K562 (cell line): Measurements from ENCODE around the gene CDH8. TPM values are rescaled to one million over a fixed set of nuclear protein-coding genes. Genes with fewer than 3 reads are reported as not detected.

ENCODE experiments used
- ATAC-seq: fragments of 200-7000 bp; cut with Tn5 transposase; 3 replicates; pipeline ENCODE4 v1.9.1; 2020; ENCODE audit warnings: moderate library complexity
- BruUV-seq: library from RNA; stranded (reverse); fragments of 400-500 nt; replicated peaks from 2 replicates; lab custom pipeline; 2021; lab: Mats Ljungman, UMichigan
- CTCF ChIA-PET: fragments of 300-600 bp; formaldehyde crosslinking; extraction: SDS; loops from one replicate; lab custom pipeline; 2021; ENCODE audit warnings: low intra/inter-chr PET ratio; lab: Yijun Ruan, JAX
- POLR2A ChIA-PET: fragments of 300-600, 350-650 bp; sonication (Branson Sonifier 250); formaldehyde crosslinking; extraction: SDS; loops from one replicate; lab custom pipeline; 2021; ENCODE audit warnings: antibody characterized with exemption, inconsistent platforms; lab: Yijun Ruan, JAX
- DNase-seq, 4 experiments: peaks; one replicate each; pipeline versions ENCODE4 v3.0.0 to v3.0.0-alpha.2; 2011 to 2018; ENCODE audit warnings: low spot score in 3 of 4, mixed read lengths in 3 of 4; ENCODE audit errors: extremely low read depth in 1 of 4
- FAIRE-seq: peaks from 2 replicates; lab custom pipeline; 2011; peaks lifted over from hg19 to GRCh38; lab: Jason Lieb, UNC
- H2AFZ ChIP-seq: 2 replicates; pipeline ENCODE4 v1.6.0; 2011; ENCODE audit warnings: low read depth, low read length, control low read depth, inconsistent platforms
- H3K27ac ChIP-seq: fragments of 200-600 bp; 3 replicates; pipeline ENCODE4 v1.8.0; 2011; ENCODE audit warnings: low read depth, mild to moderate bottlenecking, control low read depth, inconsistent platforms, low read length, moderate library complexity, mixed read lengths; ENCODE audit errors: extremely low read depth
- H3K27me3 ChIP-seq, 2 experiments: fragments of 300-600 bp in 1 of 2; 2 replicates in 1 of 2; 3 replicates in 1 of 2; pipeline versions ENCODE4 v1.6.0 to v1.8.0; 2011; ENCODE audit warnings: inconsistent platforms in 2 of 2, low read length in 2 of 2, mild to moderate bottlenecking in 1 of 2, mixed read lengths in 1 of 2, moderate library complexity in 1 of 2; ENCODE audit not compliant: control insufficient read depth in 2 of 2, insufficient read depth in 2 of 2
- H3K36me3 ChIP-seq: fragments of 300-600 bp; 3 replicates; pipeline ENCODE4 v1.8.0; 2011; ENCODE audit warnings: mild to moderate bottlenecking, low read length, inconsistent platforms; ENCODE audit not compliant: control insufficient read depth, insufficient read depth
- H3K4me1 ChIP-seq, 2 experiments: fragments of 200-600 bp in 1 of 2; replicated peaks in 1 of 2; 2 replicates in 1 of 2; 3 replicates in 1 of 2; pipeline versions ENCODE4 v1.5.1 to v1.8.0; 2011; ENCODE audit warnings: inconsistent platforms in 2 of 2, low read length in 2 of 2, mild to moderate bottlenecking in 1 of 2, mixed read lengths in 1 of 2, moderate library complexity in 1 of 2; ENCODE audit not compliant: control insufficient read depth in 2 of 2, insufficient read depth in 2 of 2
- H3K4me2 ChIP-seq: 2 replicates; pipeline ENCODE4 v1.6.1; 2011; ENCODE audit warnings: low read length, control low read depth, inconsistent platforms, mixed read lengths; ENCODE audit not compliant: insufficient read depth
- H3K4me3 ChIP-seq: fragments of 200-600 bp; sonication (generic), shearing (Covaris generic); 2 replicates; pipeline ENCODE4 v1.5.1; 2016; ENCODE audit warnings: control low read depth, inconsistent platforms
- H3K79me2 ChIP-seq: fragments of 200-600 bp; 3 replicates; pipeline ENCODE4 v1.8.0; 2011; ENCODE audit warnings: low read length, inconsistent platforms; ENCODE audit not compliant: control insufficient read depth, insufficient read depth
- H3K9ac ChIP-seq, 2 experiments: 2 replicates each; pipeline versions ENCODE4 v1.6.0 to v1.6.1; 2011; ENCODE audit warnings: low read depth in 2 of 2, low read length in 2 of 2, control low read depth in 1 of 2, inconsistent platforms in 1 of 2, mild to moderate bottlenecking in 1 of 2, mixed read lengths in 1 of 2; ENCODE audit not compliant: insufficient read depth in 1 of 2
- H3K9me1 ChIP-seq: one replicate; pipeline ENCODE4 v1.6.0; 2011; ENCODE audit warnings: inconsistent platforms, mild to moderate bottlenecking, low read length, moderate library complexity; ENCODE audit not compliant: control insufficient read depth, insufficient read depth
- H3K9me3 ChIP-seq: replicated peaks from 2 replicates; pipeline ENCODE4 v1.5.1; 2011; ENCODE audit warnings: low read depth, low read length, inconsistent platforms; ENCODE audit not compliant: control insufficient read depth, insufficient read depth
- H4K20me1 ChIP-seq: replicated peaks from 2 replicates; pipeline ENCODE4 v1.6.1; 2011; ENCODE audit warnings: low read length, inconsistent platforms, mixed read lengths; ENCODE audit not compliant: control insufficient read depth, insufficient read depth
- ARID2 ChIP-seq: fragments of 450-650 bp; IDR thresholded peaks from 2 replicates; pipeline ENCODE4 v1.6.1; 2017; ENCODE audit warnings: antibody characterized with exemption, mild to moderate bottlenecking
- ARID3A ChIP-seq: IDR thresholded peaks from 2 replicates; pipeline ENCODE4 v1.6.1; 2012; ENCODE audit warnings: low read depth, low read length, improper control_type of control experiment, borderline replicate concordance
- ARID3B ChIP-seq: fragments of 250-450 bp; sonication (Bioruptor Pico); IDR thresholded peaks from 2 replicates; pipeline ENCODE4 v1.4.0; 2020; ENCODE audit warnings: borderline replicate concordance
- C11orf30 ChIP-seq: fragments of 450-650 bp; IDR thresholded peaks from 2 replicates; pipeline ENCODE4 v1.6.1; 2016; ENCODE audit warnings: low read depth, mild to moderate bottlenecking
- CBFA2T3 ChIP-seq: fragments of 450-650 bp; IDR thresholded peaks from 2 replicates; pipeline ENCODE4 v1.6.1; 2017
- ELF2 ChIP-seq: fragments of 250-450 bp; sonication (Bioruptor Pico); IDR thresholded peaks from 2 replicates; pipeline ENCODE4 v1.5.0; 2021; ENCODE audit warnings: mild to moderate bottlenecking
- FOXJ3 ChIP-seq: sonication (generic); formaldehyde crosslinking; IDR thresholded peaks from 2 replicates; pipeline ENCODE4 v1.4.0; 2020; ENCODE audit warnings: mild to moderate bottlenecking, missing genetic modification reagents
- KAT7 ChIP-seq: sonication (generic); formaldehyde crosslinking; IDR thresholded peaks from 2 replicates; pipeline ENCODE4 v1.8.0; 2022; ENCODE audit warnings: missing genetic modification reagents, mild to moderate bottlenecking, borderline replicate concordance
- KLF6 ChIP-seq: fragments of 250-450 bp; sonication (Bioruptor Pico); IDR thresholded peaks from 2 replicates; pipeline ENCODE4 v1.4.0; 2020; ENCODE audit warnings: mild to moderate bottlenecking, moderate library complexity, borderline replicate concordance
- MAFF ChIP-seq: IDR thresholded peaks from 2 replicates; pipeline ENCODE4 v1.6.1; 2012; ENCODE audit warnings: low read length, improper control_type of control experiment
- POLR2B ChIP-seq: fragments of 450-650 bp; IDR thresholded peaks from 2 replicates; pipeline ENCODE4 v1.6.1; 2018; ENCODE audit warnings: low read depth; ENCODE audit not compliant: partially characterized antibody
- ZC3H4 ChIP-seq: sonication (generic); formaldehyde crosslinking; IDR thresholded peaks from 2 replicates; pipeline ENCODE4 v1.9.0; 2021; ENCODE audit warnings: missing genetic modification reagents, borderline replicate concordance
- ZNF146 ChIP-seq: IDR thresholded peaks from one replicate; pipeline ENCODE4 v1.6.1; 2018; ENCODE audit warnings: missing compliant biosample characterization; ENCODE audit not compliant: unreplicated experiment
- ZNF740 ChIP-seq, 3 experiments: fragments of 200-800 bp in 1 of 3; sonication (Bioruptor generic) in 1 of 3; sonication (generic) in 1 of 3; formaldehyde crosslinking in 1 of 3; IDR thresholded peaks; 2 replicates each; pipeline versions ENCODE4 v1.6.1 to v1.8.0; 2016 to 2022; ENCODE audit warnings: mild to moderate bottlenecking in 2 of 3, missing compliant biosample characterization in 2 of 3, missing genetic modification characterization in 2 of 3, missing genetic modification reagents in 1 of 3
- ZNF75A ChIP-seq: fragments of 450-650 bp; formaldehyde crosslinking; IDR thresholded peaks from 2 replicates; pipeline ENCODE4 v1.4.0; 2020; ENCODE audit warnings: mild to moderate bottlenecking
- ZNF785 ChIP-seq: fragments of 250-450 bp; sonication (Bioruptor Pico); IDR thresholded peaks from 2 replicates; pipeline ENCODE4 v1.4.0; 2020; ENCODE audit warnings: mild to moderate bottlenecking
- WGBS: fragments of 100-300 bp; shearing (Covaris generic); methylation state at CpG from one replicate; pipeline ENCODE4 v1.1.6; 2016; ENCODE audit warnings: low coverage, mixed read lengths; ENCODE audit not compliant: insufficient coverage; ENCODE audit errors: missing lambda C conversion rate; 5-methylcytosine and 5-hydroxymethylcytosine counted together
- in situ Hi-C: fragments of 300-500 bp; cut with MboI; formaldehyde crosslinking; loops from 4 replicates; pipeline ENCODE4 v1.15.0; 2018; ENCODE audit warnings: inconsistent platforms, mixed read lengths
- intact Hi-C: fragments of 100-400 bp; cut with micrococcal nuclease; formaldehyde crosslinking; loops from 2 replicates; pipeline ENCODE4 v1.14.2; 2022
- polyA plus RNA-seq, 8 experiments: library from polyadenylated mRNA; depleted of rRNA in 4 of 8; stranded (reverse) in 5 of 8; unstranded in 3 of 8; fragments of >200 nt; fragmentation: Nextera tagmentation in 2 of 8; fragmentation: Illumina TruSeq in 1 of 8; extraction: Ambion mirVana in 2 of 8; extraction: Trizol in 1 of 8; gene quantifications; 2 replicates each; pipeline versions ENCODE4 v1.2.1 to v1.2.3, GENCODE V29; 2011 to 2014; ENCODE audit warnings: inconsistent platforms in 1 of 8, missing spikeins in 1 of 8
- total RNA-seq, 7 experiments: library from RNA; depleted of rRNA in 6 of 7; stranded (reverse); fragments of >200 nt in 6 of 7; fragmentation: Illumina TruSeq in 2 of 7; extraction: Trizol in 2 of 7; gene quantifications; 2 replicates each; pipeline versions ENCODE4 v1.2.1 to v1.2.3, GENCODE V29; 2011 to 2021; ENCODE audit warnings: low replicate concordance in 1 of 7

Gene CDH8
- total and polyA plus RNA-seq, 9 of the 15 experiments (the other 6 are each of a cell fraction or from before 2014, with no cell fraction given): 0.22 to 1.4 (median 0.42) TPM; not detected in 4

- TF ChIP-seq ZNF146 (CRISPR knock-in tag) (no peak), ZC3H4 (CRISPR knock-in tag) (no peak), MAFF (no peak), ARID3B (CRISPR knock-in tag) (no peak), KAT7 (CRISPR knock-in tag) (no peak), CBFA2T3 (no peak), ZNF785 (CRISPR knock-in tag) (no peak), ZNF740 (CRISPR knock-in tag; IDR thresholded peaks at IDR 0.05) (no peak), ZNF740 (tag; IDR thresholded peaks at IDR 0.05) (no peak), ARID3A (no peak), KLF6 (no peak), FOXJ3 (CRISPR knock-in tag) (no peak), POLR2B (no peak), ZNF75A (CRISPR knock-in tag) (no peak), ELF2 (CRISPR knock-in tag) (no peak), ARID2 (no peak), C11orf30 (no peak)
- Histone ChIP-seq H3K36me3 (no peaks in the 10 kb centered on the region), H3K27me3 (no peaks in the 10 kb centered on the region), H4K20me1 (no peaks in the 10 kb centered on the region), H3K4me3 (no peak overlapping the region), H3K79me2 (no peaks in the 10 kb centered on the region), H3K9ac (no peak overlapping the region), H3K9me1 (no peaks in the 10 kb centered on the region), H3K27ac (no peak overlapping the region), H2AFZ (no peak overlapping the region), H3K4me1 (no peaks in the 10 kb centered on the region), H3K9me3 (no peaks in the 10 kb centered on the region), H3K4me2 (no peak overlapping the region)
- intact Hi-C loops: no loop called here
- ChIA-PET POLR2A (no interaction called here), CTCF (no interaction called here)
- ATAC-seq (no peak), FAIRE-seq (no peak), DNase-seq (no peak)
- in situ Hi-C loops: no loop called here
- WGBS: 0% methylated on average over 1 of the region's 1 CpG
- BruUV-seq: no TSS peak
These were observed 10.6 kb upstream of the CDH8 start for GRCh38 chr16:62046801-62047200.
